Measurements from ENCODE around the gene KCMF1. TPM values are rescaled to one million over a fixed set of nuclear protein-coding genes. Genes with fewer than 3 reads are reported as not detected.

The KCMF1 gene
- total and polyA plus RNA-seq, 4 donors, result 10.5 to 45.4 (median 23.1) TPM

DNA sequence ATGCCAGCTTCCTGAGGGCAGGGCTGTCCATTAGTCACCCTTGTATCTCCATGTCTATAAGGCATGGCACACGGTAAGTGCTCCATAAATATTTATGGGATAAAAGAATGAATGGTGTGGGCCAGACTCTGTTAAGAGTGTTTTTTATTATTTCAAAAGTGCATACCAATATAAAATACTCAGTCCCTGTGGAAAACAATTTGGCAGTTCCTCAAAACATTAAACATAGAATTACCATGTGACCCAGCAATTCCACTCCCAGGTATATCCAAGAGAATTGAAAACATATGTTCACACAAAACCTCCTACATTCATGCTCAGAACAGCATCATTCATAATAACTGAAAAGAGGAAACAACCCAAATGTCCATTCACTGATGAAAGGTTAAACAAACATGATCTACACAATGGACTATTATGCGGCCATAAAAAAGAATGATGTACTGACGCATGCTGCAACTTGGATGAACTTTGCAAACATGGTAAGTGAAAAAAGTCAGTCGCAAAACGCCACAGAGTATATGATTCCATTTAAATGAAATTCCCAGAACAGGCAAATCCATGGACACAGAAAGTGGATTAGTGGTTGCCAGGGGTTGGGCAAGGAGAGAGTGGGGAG is 93.1 kb downstream of the KCMF1 start:
- TF ChIP-seq YY1 (IDR thresholded peaks at IDR 0.05) (no peak), NR2F2 (IDR thresholded peaks at IDR 0.05) (no peak)
- H3K4me1 ChIP-seq (ENCODE audit: control insufficient read depth in 4 of 4, insufficient read depth in 4 of 4, low read length in 3 of 4), result peaks cover 0 to 10% (median 5%) of the 10 kb centered on the region in 4 donors
- no peak for DNase-seq (ENCODE audit: low spot score)
- WGBS, result 91% methylated on average over 5 of the region's 5 CpGs
- H3K36me3 ChIP-seq (ENCODE audit: control insufficient read depth in 4 of 4, insufficient read depth in 3 of 4, low read depth in 1 of 4, low read length in 3 of 4), result no peaks in the 10 kb centered on the region
- no peaks in the 10 kb centered on the region for H3K9me3 ChIP-seq (ENCODE audit: control insufficient read depth in 4 of 4, low read length in 3 of 4)
- no peaks in the 10 kb centered on the region for H3K27me3 ChIP-seq (ENCODE audit: control insufficient read depth in 4 of 4, insufficient read depth in 4 of 4, low read length in 3 of 4)
- H3K9ac ChIP-seq (ENCODE audit: low read depth in 1 of 2, low read length in 2 of 2), result no peak overlapping the region
- H3K4me3 ChIP-seq (ENCODE audit: low read depth in 1 of 3, low read length in 3 of 3), result no peak overlapping the region
- H3K27ac ChIP-seq (ENCODE audit: low read depth in 1 of 2, low read length in 2 of 2), result no peak overlapping the region

GRCh38 chr2:85064927-85065577 is 94.1 kb downstream of the KCMF1 start:
- WGBS, result 79% methylated on average over 14 of the region's 14 CpGs
- H3K4me1 ChIP-seq (ENCODE audit: control insufficient read depth in 4 of 4, insufficient read depth in 4 of 4, low read length in 3 of 4), result peaks cover 0 to 10% (median 5%) of the 10 kb centered on the region in 4 donors
- no peaks in the 10 kb centered on the region for H3K36me3 ChIP-seq (ENCODE audit: control insufficient read depth in 4 of 4, insufficient read depth in 3 of 4, low read depth in 1 of 4, low read length in 3 of 4)
- H3K9me3 ChIP-seq (ENCODE audit: control insufficient read depth in 4 of 4, low read length in 3 of 4), result no peaks in the 10 kb centered on the region
- no peak overlapping the region for H3K27ac ChIP-seq (ENCODE audit: low read depth in 1 of 2, low read length in 2 of 2)
- TF ChIP-seq, protein P1, sequence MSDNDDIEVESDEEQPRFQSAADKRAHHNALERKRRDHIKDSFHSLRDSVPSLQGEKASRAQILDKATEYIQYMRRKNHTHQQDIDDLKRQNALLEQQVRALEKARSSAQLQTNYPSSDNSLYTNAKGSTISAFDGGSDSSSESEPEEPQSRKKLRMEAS (IDR thresholded peaks at IDR 0.05), result no peak
- TF ChIP-seq NR2F2 (IDR thresholded peaks at IDR 0.05), result no peak
- no peak for TF ChIP-seq TAF1 (conservative IDR thresholded peaks at IDR 0.05)
- TF ChIP-seq SP1 (IDR thresholded peaks at IDR 0.05), result no peak
- no peak for TF ChIP-seq HNF4A (conservative IDR thresholded peaks at IDR 0.05)
- TF ChIP-seq YY1 (IDR thresholded peaks at IDR 0.05), result no peak
- no peak for TF ChIP-seq FOXA2 (IDR thresholded peaks at IDR 0.05)
- TF ChIP-seq ZBTB33 (IDR thresholded peaks at IDR 0.05), result no peak
- no peak for TF ChIP-seq EGR1 (IDR thresholded peaks at IDR 0.05; ENCODE audit: low read depth in 2 of 2)
- no peak for TF ChIP-seq CTCF (IDR thresholded peaks at IDR 0.05; ENCODE audit: low read depth, low read length, missing input control)
- no peak for TF ChIP-seq RAD21 (IDR thresholded peaks at IDR 0.05)
- TF ChIP-seq RXRA (IDR thresholded peaks at IDR 0.05), result no peak
- TF ChIP-seq ATF3 (IDR thresholded peaks at IDR 0.05), result no peak
- TF ChIP-seq JUND (IDR thresholded peaks at IDR 0.05), result no peak
- TF ChIP-seq GABPA (IDR thresholded peaks at IDR 0.05 in 1 of 2, conservative IDR thresholded peaks at IDR 0.05 in 1 of 2), result no peak
- no peak overlapping the region for H3K9ac ChIP-seq (ENCODE audit: low read depth in 1 of 2, low read length in 2 of 2)
- no peak for DNase-seq (ENCODE audit: low spot score)
- no peaks in the 10 kb centered on the region for H3K27me3 ChIP-seq (ENCODE audit: control insufficient read depth in 4 of 4, insufficient read depth in 4 of 4, low read length in 3 of 4)
- H3K4me3 ChIP-seq (ENCODE audit: low read depth in 1 of 3, low read length in 3 of 3), result no peak overlapping the region
